H9 (cell line): ENCODE data around the gene SFMBT1. TPM values are rescaled to one million over a fixed set of nuclear protein-coding genes. Genes with fewer than 3 reads are reported as not detected.

ENCODE experiments used
- DNase-seq: peaks from one replicate; pipeline ENCODE4 v3.0.0-alpha.2; 2017
- H2AFZ ChIP-seq: one replicate; pipeline ENCODE4 v1.6.1; 2013; ENCODE audit warnings: mild to moderate bottlenecking, low read length, control low read depth, moderate library complexity
- H2AK5ac ChIP-seq: 2 replicates; pipeline ENCODE4 v1.6.1; 2013; ENCODE audit warnings: low read length, control low read depth, mixed read lengths; ENCODE audit not compliant: insufficient read length
- H2BK120ac ChIP-seq: one replicate; pipeline ENCODE4 v1.6.1; 2013; ENCODE audit warnings: low read depth, mild to moderate bottlenecking, low read length, control low read depth, inconsistent platforms; ENCODE audit not compliant: poor library complexity, severe bottlenecking
- H2BK12ac ChIP-seq: 2 replicates; pipeline ENCODE4 v1.6.1; 2013; ENCODE audit warnings: low read length, control low read depth, mixed read lengths, low read depth; ENCODE audit not compliant: insufficient read length
- H2BK15ac ChIP-seq: 2 replicates; pipeline ENCODE4 v1.6.1; 2013; ENCODE audit warnings: low read depth, low read length, control low read depth
- H2BK20ac ChIP-seq: one replicate; pipeline ENCODE4 v1.6.1; 2013; ENCODE audit warnings: low read depth, mild to moderate bottlenecking, low read length, control low read depth, inconsistent platforms; ENCODE audit not compliant: poor library complexity, severe bottlenecking
- H2BK5ac ChIP-seq: 2 replicates; pipeline ENCODE4 v1.6.1; 2013; ENCODE audit warnings: low read length, control low read depth, mixed read lengths; ENCODE audit not compliant: insufficient read length
- H3K14ac ChIP-seq: 2 replicates; pipeline ENCODE4 v1.6.1; 2013; ENCODE audit warnings: low read length, control low read depth; ENCODE audit not compliant: insufficient read depth
- H3K18ac ChIP-seq: 2 replicates; pipeline ENCODE4 v1.6.1; 2013; ENCODE audit warnings: low read depth, mild to moderate bottlenecking, mixed read lengths, low read length, control low read depth; ENCODE audit not compliant: insufficient read length
- H3K23ac ChIP-seq: 2 replicates; pipeline ENCODE4 v1.6.1; 2013; ENCODE audit warnings: low read length, control low read depth, mixed read lengths, low read depth; ENCODE audit not compliant: insufficient read length
- H3K23me2 ChIP-seq: 2 replicates; pipeline ENCODE4 v1.6.1; 2013; ENCODE audit warnings: low read depth, mild to moderate bottlenecking, mixed read lengths, low read length, control low read depth; ENCODE audit not compliant: insufficient read length, poor library complexity, severe bottlenecking
- H3K27ac ChIP-seq: 2 replicates; pipeline ENCODE4 v1.5.1; 2013; ENCODE audit warnings: low read length, control low read depth, mixed read lengths, low read depth; ENCODE audit not compliant: insufficient read length
- H3K27me3 ChIP-seq: 2 replicates; pipeline ENCODE4 v1.6.1; 2013; ENCODE audit warnings: low read length, control low read depth, inconsistent platforms; ENCODE audit not compliant: insufficient read depth
- H3K4ac ChIP-seq: 2 replicates; pipeline ENCODE4 v1.6.1; 2013; ENCODE audit warnings: low read depth, mild to moderate bottlenecking, control low read depth, inconsistent platforms, low read length, moderate library complexity
- H3K4me1 ChIP-seq: 2 replicates; pipeline ENCODE4 v1.6.1; 2013; ENCODE audit warnings: low read length, control low read depth, inconsistent platforms; ENCODE audit not compliant: insufficient read depth
- H3K4me2 ChIP-seq: 2 replicates; pipeline ENCODE4 v1.6.1; 2013; ENCODE audit warnings: low read length, control low read depth, mixed read lengths; ENCODE audit not compliant: insufficient read length, insufficient read depth
- H3K56ac ChIP-seq: 2 replicates; pipeline ENCODE4 v1.6.1; 2013; ENCODE audit warnings: low read depth, mild to moderate bottlenecking, mixed read lengths, low read length, control low read depth; ENCODE audit not compliant: insufficient read length
- H3K79me1 ChIP-seq: 2 replicates; pipeline ENCODE4 v1.6.1; 2013; ENCODE audit warnings: low read depth, mild to moderate bottlenecking, moderate library complexity, low read length, control low read depth, inconsistent platforms; ENCODE audit not compliant: insufficient read depth, poor library complexity, severe bottlenecking
- H3K79me2 ChIP-seq: 2 replicates; pipeline ENCODE4 v1.6.1; 2013; ENCODE audit warnings: low read length, control low read depth, inconsistent platforms; ENCODE audit not compliant: insufficient read depth
- H3K9ac ChIP-seq: 2 replicates; pipeline ENCODE4 v1.6.1; 2013; ENCODE audit warnings: low read length, control low read depth, mixed read lengths; ENCODE audit not compliant: insufficient read length; ENCODE audit errors: extremely low read depth
- H3K9me3 ChIP-seq: one replicate; pipeline ENCODE4 v1.6.1; 2013; ENCODE audit warnings: low read depth, low read length, inconsistent platforms; ENCODE audit not compliant: control insufficient read depth
- H3T11ph ChIP-seq: one replicate; pipeline ENCODE4 v1.6.1; 2013; ENCODE audit warnings: mild to moderate bottlenecking, low read length, control low read depth, inconsistent platforms
- H4K20me1 ChIP-seq: one replicate; pipeline ENCODE4 v1.6.1; 2013; ENCODE audit not compliant: control insufficient read depth, insufficient read length, insufficient read depth
- H4K5ac ChIP-seq: 2 replicates; pipeline ENCODE4 v1.6.1; 2013; ENCODE audit warnings: low read depth, mild to moderate bottlenecking, mixed read lengths, low read length, control low read depth; ENCODE audit not compliant: insufficient read length
- H4K8ac ChIP-seq: replicated peaks from 2 replicates; pipeline ENCODE4 v1.6.1; 2013; ENCODE audit warnings: low read length, control low read depth, mixed read lengths, low read depth; ENCODE audit not compliant: insufficient read length
- H4K91ac ChIP-seq: 2 replicates; pipeline ENCODE4 v1.6.1; 2013; ENCODE audit warnings: low read depth, mild to moderate bottlenecking, moderate library complexity, mixed read lengths, low read length, control low read depth; ENCODE audit not compliant: insufficient read length
- H3K27ac Mint-ChIP-seq, 3 experiments: 2 replicates in 2 of 3; 3 replicates in 1 of 3; pipeline ENCODE4 v1.8.0; 2020 to 2021; ENCODE audit warnings: mixed read lengths in 3 of 3, mild to moderate bottlenecking in 1 of 3, moderate library complexity in 1 of 3
- H3K27me3 Mint-ChIP-seq: 2 replicates; pipeline ENCODE4 v1.8.0; 2021; ENCODE audit warnings: low read depth, mild to moderate bottlenecking, moderate library complexity, mixed read lengths
- H3K36me3 Mint-ChIP-seq, 3 experiments: 2 replicates in 2 of 3; 3 replicates in 1 of 3; pipeline ENCODE4 v1.8.0; 2020 to 2021; ENCODE audit warnings: low read depth in 3 of 3, mixed read lengths in 3 of 3; ENCODE audit not compliant: insufficient read depth in 1 of 3
- H3K4me1 Mint-ChIP-seq, 2 experiments: 2 replicates each; pipeline ENCODE4 v1.8.0; 2020; ENCODE audit warnings: mixed read lengths in 2 of 2
- H3K4me3 Mint-ChIP-seq, 2 experiments: 2 replicates in 1 of 2; 3 replicates in 1 of 2; pipeline ENCODE4 v1.8.0; 2020 to 2021; ENCODE audit warnings: mild to moderate bottlenecking in 2 of 2, mixed read lengths in 2 of 2, moderate library complexity in 1 of 2
- H3K9me3 Mint-ChIP-seq, 2 experiments: 2 replicates in 1 of 2; 3 replicates in 1 of 2; pipeline ENCODE4 v1.8.0; 2020; ENCODE audit warnings: mild to moderate bottlenecking in 2 of 2, mixed read lengths in 2 of 2, moderate library complexity in 1 of 2
- WGBS: extraction: QIAGEN DNeasy Blood & Tissue Kit; methylation state at CpG from one replicate; pipeline ENCODE4 v1.1.7; 2013; ENCODE audit warnings: missing lambda C conversion rate, low lambda C conversion rate, mixed read lengths; ENCODE audit not compliant: insufficient read length; ENCODE audit errors: extremely low coverage; 5-methylcytosine and 5-hydroxymethylcytosine counted together
- total RNA-seq: library from RNA; stranded (reverse); gene quantifications from 2 replicates; pipeline ENCODE4 v1.2.1, GENCODE V29; 2021
- TF ChIP-seq, protein P1 (sequence below): fragments of 200-600 bp; sonication (generic); conservative IDR thresholded peaks from 3 replicates; pipeline ENCODE4 v1.8.0; 2021; ENCODE audit warnings: antibody characterized with exemption, mild to moderate bottlenecking

The SFMBT1 gene
- total RNA-seq, 1 experiment from 2014 or later: 15.3 TPM

DNA sequence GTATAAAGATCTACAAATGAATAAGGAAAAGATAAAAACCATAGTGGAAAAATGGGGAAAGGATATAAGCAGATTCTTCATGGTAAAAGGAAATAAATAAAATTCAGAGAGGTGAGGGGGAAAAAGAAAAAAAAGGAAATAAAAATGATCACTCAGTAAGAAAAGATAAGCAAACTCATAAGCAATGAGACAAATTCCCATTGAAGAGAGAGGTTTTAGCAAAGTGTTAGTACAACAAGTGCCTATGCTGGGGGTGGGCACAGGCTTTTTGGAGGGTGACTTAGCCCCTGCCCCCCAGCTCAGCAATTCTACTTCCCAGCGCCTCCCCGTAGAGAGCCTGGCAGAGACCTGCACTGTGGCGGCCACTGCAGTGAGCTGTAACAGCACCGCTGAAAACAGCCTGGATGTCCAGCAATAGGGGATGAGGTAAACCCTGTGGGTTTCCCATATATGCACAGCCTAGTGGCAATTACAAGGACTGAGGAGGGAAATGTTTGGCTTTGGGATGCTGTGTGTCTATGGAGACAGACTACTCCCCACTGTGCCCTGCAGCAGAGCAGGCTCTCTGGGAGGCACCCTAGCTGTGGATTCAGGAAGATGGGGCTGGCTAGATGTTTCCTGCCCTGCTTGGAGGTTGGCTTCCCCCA is 23.7 kb upstream of the SFMBT1 start:
- H4K20me1 ChIP-seq: no peaks in the 10 kb centered on the region
- H3K4me3 Mint-ChIP-seq: no peak overlapping the region
- no peak overlapping the region for H3K4ac ChIP-seq
- no peak overlapping the region for H2BK20ac ChIP-seq
- no peak overlapping the region for H3K27ac ChIP-seq
- no peak for DNase-seq
- no peak overlapping the region for H3K56ac ChIP-seq
- H3K23me2 ChIP-seq: peaks cover 5% of the 10 kb centered on the region
- no peak overlapping the region for H3K18ac ChIP-seq
- TF ChIP-seq, protein P1, sequence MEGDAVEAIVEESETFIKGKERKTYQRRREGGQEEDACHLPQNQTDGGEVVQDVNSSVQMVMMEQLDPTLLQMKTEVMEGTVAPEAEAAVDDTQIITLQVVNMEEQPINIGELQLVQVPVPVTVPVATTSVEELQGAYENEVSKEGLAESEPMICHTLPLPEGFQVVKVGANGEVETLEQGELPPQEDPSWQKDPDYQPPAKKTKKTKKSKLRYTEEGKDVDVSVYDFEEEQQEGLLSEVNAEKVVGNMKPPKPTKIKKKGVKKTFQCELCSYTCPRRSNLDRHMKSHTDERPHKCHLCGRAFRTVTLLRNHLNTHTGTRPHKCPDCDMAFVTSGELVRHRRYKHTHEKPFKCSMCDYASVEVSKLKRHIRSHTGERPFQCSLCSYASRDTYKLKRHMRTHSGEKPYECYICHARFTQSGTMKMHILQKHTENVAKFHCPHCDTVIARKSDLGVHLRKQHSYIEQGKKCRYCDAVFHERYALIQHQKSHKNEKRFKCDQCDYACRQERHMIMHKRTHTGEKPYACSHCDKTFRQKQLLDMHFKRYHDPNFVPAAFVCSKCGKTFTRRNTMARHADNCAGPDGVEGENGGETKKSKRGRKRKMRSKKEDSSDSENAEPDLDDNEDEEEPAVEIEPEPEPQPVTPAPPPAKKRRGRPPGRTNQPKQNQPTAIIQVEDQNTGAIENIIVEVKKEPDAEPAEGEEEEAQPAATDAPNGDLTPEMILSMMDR: no peak
- H4K91ac ChIP-seq: no peak overlapping the region
- no peak overlapping the region for H2BK15ac ChIP-seq
- H2BK120ac ChIP-seq: no peak overlapping the region
- H2BK5ac ChIP-seq: no peak overlapping the region
- no peak overlapping the region for H3T11ph ChIP-seq
- no peaks in the 10 kb centered on the region; a peak in 1 of 5 replicates for H3K9me3 Mint-ChIP-seq
- H2AK5ac ChIP-seq: no peak overlapping the region
- H3K27ac Mint-ChIP-seq: no peak overlapping the region
- H3K14ac ChIP-seq: no peak overlapping the region; the same call in 1 of the 2 replicates
- H4K8ac ChIP-seq: no peak overlapping the region
- H3K27me3 ChIP-seq: no peaks in the 10 kb centered on the region
- no peak overlapping the region for H3K4me2 ChIP-seq
- peaks cover 16% of the 10 kb centered on the region for H3K27me3 Mint-ChIP-seq
- no peaks in the 10 kb centered on the region for H3K79me1 ChIP-seq
- WGBS: no CpG with 5 or more reads among the region's 4 CpGs
- no peak overlapping the region for H2AFZ ChIP-seq
- H4K5ac ChIP-seq: no peak overlapping the region
- no peaks in the 10 kb centered on the region for H3K9me3 ChIP-seq
- no peaks in the 10 kb centered on the region; the same call in 1 of the 2 replicates for H3K4me1 ChIP-seq
- H3K36me3 Mint-ChIP-seq: no peaks in the 10 kb centered on the region
- H3K9ac ChIP-seq: no peak overlapping the region
- H3K79me2 ChIP-seq: no peaks in the 10 kb centered on the region
- no peak overlapping the region for H3K23ac ChIP-seq
- H3K4me1 Mint-ChIP-seq: peaks cover 10 to 26% of the 10 kb centered on the region in 2 experiments
- H2BK12ac ChIP-seq: no peak overlapping the region
